IPS-11a (cell line): ENCODE measurements around the gene NR2C1.
"Not testable (repeated sequence)": the region's sequence is repeated elsewhere in the genome, so short reads cannot be mapped to it uniquely, and the experiment has no call there.

Source experiments
- H3K4me3 ChIP-seq: one replicate; pipeline ENCODE4 v1.5.1; 2013; ENCODE audit warnings: low read depth, low read length, control low read depth

NR2C1 gene

DNA sequence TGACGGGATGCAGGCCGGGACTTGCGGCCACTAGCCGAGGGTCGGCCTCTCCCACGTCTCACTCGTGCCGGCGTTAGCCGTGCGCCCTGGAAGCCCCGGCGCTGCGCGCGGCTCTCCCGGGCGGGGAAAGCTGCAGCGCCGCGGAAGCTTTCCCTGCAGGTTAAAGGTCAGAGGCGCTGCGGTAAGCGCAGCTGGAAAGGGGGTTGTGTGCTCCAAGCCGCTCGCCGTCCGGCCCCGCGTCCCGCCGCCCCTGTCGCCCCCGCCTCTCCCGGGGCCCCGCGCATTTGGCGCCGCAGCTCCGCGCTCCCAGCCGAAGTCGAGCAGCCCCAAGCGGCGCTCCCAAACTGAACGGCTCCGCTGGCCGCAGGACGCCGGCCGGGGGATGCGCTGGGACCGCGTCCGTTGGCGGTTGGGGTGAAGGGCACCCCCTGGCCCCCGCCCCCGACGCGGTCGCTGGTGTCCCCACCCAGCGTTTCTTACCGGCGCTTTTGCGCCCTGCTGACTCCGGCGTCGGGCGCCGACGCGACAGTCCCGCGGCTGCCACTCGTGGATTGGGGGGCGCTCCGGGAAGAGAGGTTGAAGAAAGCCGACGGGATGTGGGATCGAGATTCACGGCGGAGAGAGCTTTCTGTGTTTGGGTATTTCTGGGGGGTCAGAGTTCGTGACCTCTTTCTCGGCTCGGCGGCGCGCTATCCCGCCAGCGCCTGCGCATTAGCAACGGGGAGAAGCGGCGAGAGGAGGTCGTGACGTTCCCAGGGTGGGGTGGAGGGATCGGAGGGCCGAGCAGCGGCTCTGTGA is at the start of gene NR2C1:
Gene NR2C1, minus strand, starts transcription at position 719 of the 798 bp plus-strand sequence. CDS start 6,234 bp downstream, outside the sequence.
- H3K4me3 ChIP-seq = peak within 1 kb of the TSS; percentile 90

DNA sequence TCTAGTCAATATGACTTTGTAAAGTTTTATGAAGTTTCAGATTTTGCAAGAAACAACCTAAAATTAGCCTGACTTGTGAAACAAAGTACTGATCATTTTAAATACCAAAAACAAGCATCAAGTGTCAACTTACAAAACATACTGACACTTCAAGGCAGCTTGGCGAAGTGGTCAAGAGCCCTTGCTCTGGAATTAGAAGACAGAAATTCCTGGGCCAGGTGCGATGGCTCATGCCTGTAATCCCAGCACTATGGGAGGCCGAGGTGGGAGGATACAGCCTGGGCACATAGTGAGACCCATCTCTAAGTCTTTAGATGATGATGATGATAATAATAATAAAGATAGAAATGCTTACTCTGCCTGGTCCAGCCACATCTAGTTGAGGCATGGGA is 45.4 kb upstream of the NR2C1 start:
- H3K4me3 ChIP-seq = no peak overlapping the region

DNA sequence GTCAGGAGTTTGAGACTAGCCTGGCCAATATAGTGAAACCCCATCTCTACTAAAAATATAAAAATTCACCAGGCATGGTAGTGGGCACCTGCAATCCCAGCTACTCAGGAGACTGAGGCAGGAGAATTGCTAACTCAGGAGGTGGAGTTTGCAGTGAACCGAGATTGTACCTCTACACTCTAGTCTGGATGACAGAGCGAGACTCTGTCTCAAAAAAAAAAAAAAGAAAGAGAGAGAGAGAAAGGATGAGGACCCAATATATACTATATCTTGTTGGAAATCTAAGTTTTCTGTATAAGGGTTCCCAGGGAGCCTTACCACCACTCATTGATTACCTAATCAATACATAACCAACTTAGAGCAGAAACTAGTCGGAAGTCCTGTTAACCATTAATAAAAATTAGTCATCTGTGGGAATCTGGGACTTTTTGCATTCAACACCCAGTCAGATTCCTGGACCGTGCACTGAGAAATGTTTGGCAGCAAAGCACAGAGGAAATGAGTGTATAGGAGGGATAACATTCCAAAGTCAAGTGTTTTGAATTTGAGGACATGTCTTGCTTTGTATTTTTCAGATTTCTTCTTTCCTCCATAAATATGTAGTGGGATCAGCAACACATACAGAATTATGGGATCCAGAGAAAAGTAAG is 44.8 kb upstream of the NR2C1 start:
- no peak overlapping the region for H3K4me3 ChIP-seq

DNA sequence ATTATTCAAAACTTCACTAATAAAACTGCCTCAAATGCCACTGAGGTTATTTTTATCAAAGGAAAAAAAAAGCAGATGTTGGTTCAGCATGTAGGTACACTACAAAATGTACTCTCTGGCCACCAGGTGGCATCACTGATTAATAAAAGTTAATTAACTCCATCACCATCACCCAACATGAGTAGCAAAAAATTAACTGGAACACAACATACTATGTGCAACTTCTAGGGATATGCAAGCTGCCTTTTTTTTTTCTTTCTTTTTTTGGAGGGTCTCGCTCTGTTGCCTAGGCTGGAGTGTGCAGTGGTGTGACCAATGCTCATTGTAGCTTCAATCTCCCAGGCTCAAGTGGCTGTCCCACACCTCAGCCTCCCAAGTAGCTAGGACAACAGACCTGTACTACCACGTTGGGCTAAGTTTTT is 43.8 kb upstream of the NR2C1 start:
- no peak overlapping the region for H3K4me3 ChIP-seq

DNA sequence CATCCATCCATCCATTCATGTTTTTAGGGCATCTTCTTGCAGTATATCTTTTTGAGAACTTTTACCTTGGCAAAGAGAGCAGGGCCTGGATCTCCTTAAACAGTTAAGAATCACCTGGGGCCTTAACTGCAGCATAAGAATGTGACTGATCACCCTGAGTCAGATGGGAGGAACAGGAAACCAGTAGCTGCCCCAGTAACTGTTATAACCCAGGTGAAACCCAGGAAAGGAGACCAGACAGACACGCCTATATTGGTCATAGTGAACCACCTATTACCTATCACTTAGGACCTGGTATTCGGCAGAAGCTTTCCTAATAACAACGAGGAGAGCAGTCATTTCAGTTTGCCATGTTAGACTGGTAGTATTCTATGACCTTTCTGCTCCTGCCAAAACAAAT is 43.4 kb upstream of the NR2C1 start:
- H3K4me3 ChIP-seq = no peak overlapping the region

DNA sequence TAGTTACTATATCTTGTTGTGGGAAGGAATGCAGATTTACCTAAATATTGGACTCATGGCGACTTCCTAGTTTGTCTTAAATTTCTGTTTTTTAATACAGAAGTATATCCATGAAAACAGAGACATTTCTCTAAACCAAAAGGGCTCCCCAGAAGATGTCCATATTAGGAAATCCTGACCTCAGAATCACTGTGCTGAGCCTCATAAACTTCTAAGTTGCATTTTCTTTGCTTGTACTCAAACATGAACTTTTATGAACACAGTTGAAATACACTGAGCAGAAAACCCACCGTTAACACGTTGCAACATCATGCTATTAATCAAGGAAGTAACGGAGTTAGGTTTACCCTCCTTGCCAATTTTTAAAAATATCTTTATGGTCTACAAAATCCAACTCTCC is 42.9 kb upstream of the NR2C1 start:
- no peak overlapping the region for H3K4me3 ChIP-seq

DNA sequence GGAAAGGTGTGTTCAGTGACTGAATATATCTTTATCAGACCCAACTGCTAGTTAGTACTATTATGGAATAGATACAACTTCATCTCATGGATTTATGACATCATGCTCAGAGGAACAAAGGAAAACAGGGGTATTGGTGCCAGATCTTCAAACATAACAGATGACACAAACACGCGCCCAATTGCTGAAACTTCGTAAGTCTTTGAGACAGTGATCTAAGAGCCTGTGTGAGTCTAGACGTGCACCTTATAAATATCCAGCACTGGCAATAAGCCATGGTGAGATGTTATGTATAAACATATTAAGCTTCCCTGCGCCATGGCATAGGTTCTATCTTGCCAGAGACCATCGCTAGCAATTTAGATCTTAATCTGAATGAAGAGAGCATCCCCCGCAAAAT is 42.2 kb upstream of the NR2C1 start:
- H3K4me3 ChIP-seq = no peak overlapping the region

DNA sequence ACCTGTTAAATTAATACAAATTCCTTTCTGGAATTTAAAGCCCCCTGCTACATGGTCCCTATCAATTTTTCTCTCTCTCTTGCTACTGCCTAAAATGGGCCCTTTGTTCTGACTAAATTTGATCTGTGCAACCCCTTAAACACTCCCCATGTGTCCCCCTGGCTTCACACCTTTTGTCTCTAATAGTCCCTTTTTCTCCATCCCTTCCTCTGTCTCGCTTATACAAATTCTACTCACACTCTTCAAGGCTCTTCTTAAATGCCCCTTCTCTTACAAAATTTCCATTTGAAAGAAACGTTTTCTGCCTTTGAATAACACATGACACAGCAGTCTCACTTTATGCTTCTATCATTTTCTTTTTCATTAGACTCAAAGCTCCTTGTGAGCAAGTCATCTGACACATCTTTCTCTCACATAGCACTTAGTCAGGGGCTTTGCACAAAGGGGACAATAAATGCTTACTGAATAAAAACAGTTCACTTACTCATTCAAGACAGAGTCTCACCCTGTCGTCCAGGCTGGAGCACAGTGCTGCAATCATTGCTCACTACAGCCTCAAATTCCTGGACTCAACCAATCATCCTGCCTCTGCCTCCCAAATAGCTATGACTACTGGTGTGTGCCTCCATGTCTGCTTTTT is 41.5 kb upstream of the NR2C1 start:
- H3K4me3 ChIP-seq = no peak overlapping the region

DNA sequence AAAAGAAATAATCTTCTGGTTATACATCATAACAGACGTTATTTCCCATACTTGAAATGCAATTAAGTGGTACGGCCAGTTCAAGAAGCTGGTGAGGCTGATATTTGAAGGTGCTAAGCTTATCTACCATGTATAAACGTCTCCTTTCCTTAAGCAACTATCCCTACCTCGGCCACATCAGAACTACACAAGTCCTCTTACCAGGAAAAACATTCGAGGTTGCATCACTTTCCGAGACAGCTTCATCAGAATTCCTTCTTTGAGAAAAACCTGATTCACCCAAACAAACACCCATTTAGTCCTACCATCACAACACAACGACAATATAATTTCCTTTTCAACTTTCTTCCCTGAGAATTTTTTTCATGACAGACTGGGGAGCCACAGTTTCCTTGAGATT is 33.9 kb upstream of the NR2C1 start:
- H3K4me3 ChIP-seq = no peak overlapping the region

DNA sequence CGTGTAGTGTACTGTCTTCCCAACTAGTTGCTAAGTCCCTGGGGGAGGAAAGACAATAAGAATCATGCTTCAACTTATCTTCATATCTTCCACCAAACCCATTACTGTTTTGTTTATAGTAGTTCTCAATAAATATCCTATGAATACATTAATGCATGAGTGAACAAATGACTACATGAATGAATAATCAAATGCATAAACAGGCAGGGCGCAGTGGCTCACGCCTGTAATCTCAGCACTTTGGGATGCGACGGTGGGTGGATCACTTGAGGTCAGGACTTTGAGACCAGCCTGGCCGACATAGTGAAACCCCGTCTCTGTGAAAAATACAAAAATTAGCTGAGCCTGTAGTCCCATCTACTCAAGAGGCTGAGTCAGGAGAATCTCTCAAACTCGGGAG is 32.1 kb upstream of the NR2C1 start:
- H3K4me3 ChIP-seq = no peak overlapping the region

DNA sequence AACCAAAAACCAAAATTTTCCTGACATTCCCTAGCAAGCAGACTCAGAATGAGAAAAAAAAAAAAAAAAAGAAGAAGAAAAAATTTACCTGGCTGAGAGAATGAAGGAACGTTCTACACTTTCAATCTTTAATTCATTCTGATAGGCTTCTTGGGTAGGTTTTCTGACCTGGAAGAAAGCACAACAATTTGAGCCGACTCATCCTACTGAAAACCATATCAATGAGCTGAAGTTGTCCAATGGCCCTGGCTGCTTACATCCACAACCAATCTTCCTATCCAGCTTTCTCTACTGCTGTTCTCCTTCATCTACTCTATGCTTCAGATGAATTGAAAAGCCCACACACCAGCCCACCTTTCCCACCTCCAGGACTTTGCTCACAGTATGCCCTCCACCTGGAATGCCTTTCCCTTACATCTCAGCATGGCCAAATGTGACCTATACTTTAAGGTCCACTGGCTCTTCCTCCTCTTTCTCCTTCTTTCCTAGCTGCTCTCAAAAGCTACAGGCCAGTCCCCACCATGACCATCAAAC is 31.6 kb upstream of the NR2C1 start:
- H3K4me3 ChIP-seq = no peak overlapping the region

DNA sequence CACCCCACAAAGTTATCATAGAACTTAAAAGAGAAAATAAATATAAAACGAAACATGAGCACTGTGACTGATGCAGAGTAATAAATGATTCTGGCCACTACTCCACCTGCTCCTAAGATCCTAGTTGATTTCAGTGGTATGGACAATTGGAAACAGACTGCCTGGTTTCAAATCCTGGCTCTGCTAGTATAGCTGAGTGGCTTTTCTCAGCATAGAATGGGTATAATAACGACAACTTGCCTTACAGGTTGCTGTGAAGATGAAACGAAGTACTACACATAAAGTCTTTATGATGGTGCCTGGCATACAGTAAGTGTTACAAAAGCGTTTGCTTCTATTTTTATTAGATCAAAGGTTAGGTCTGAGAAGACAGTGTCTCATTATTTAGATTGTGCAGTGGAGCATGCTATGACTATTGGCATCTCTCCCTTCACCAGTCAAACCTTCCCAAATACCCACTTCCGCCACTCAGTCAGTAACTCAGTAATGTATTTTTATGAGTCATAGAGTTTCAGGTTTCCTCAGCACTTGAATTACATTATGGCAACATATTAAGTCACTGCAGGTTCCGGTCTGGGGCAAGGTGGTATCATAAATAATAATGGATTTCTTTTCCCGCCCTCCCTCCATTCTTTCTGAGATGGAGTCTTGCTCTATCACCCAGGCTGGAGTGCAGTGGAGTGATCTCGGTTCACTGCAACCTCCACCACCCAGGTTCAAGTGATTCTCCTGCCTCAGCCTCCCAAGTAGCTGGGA is 29.7 kb upstream of the NR2C1 start:
- no peak overlapping the region for H3K4me3 ChIP-seq

DNA sequence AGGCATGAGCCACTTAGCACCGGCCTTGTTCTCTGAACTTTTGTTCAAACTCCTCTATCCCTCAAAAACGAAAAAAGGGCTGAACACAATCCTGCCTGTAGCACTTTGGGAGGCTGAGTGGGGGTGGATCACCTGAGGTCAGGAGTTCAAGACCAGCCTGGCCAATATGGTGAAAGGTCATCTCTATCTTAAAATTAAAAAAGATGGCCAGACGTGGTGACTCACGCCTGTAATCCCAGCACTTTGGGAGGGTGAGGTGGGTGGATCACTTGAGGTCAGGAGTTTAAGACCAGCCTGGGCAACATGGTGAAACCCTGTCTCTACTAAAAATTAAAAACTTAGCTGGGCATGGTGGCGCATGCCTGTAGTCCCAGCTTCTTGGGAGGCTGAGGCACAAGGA is 28.5 kb upstream of the NR2C1 start:
- not testable (repeated sequence) for H3K4me3 ChIP-seq

DNA sequence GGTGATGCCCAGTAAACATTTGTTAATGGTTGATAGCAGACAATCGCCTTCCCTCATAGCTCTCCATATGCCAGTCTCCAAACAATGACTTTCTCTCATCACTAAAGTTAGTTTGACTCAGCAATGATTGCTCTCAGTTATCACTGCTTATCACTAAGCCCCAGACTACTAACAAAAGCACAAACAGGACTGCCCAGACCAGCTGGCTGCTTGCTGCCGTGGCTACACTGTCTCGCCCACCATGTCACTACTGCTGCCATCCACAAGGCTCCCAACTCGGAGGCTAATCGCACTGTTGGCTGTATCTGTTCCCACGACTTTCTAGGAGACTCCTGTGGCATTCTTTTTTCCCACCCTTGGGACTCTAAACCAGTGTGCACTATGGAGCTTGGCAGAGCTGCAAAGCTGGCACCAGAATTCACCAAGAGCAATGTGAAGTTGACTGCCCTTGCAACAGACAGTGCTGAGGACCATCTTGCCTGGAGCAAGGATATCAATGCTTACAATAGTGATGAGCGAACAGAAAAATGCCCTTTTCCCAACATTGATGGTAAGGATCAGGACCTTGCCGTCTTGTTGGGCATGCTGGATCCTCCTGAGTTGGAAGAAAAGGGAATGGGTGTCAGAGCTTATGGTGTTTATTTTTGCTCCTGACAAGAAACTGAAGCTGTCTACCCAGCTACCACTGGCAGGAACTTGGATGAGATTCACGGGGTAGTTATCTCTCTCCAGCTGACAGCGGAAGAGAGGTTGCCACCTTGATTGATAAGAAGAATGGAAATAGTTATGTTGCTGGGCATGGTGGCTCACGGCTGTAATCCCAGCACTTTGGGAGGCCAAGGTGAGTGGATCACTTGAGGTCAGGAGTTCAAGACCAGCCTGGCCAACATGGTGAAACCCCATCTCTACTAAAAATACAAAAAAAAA is 27.1 kb upstream of the NR2C1 start:
- no peak overlapping the region for H3K4me3 ChIP-seq

DNA sequence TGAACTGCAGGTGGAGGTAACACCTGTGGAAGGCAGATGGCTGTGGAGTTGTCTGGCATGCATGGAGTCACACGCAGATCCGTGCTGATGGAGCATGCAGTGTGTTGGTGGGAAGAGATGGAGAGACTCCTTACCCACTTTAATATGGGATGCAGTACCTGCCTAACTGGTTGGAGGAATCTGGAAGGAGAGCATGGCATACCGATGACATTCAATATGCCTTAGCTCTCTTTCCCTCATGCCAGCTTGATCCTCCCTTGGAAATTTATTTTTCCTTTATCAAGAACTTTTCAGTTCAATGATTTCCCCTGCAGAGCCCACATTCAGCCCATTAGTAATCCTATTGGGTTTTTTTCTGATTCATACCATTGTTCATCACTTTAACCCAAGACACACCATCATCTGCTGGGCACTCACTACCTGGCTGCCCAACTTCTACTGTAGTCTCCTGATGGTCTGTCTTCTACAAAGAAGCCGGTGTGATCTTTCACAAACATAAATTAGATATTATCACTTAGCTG is 25.9 kb upstream of the NR2C1 start:
- no peak overlapping the region for H3K4me3 ChIP-seq

DNA sequence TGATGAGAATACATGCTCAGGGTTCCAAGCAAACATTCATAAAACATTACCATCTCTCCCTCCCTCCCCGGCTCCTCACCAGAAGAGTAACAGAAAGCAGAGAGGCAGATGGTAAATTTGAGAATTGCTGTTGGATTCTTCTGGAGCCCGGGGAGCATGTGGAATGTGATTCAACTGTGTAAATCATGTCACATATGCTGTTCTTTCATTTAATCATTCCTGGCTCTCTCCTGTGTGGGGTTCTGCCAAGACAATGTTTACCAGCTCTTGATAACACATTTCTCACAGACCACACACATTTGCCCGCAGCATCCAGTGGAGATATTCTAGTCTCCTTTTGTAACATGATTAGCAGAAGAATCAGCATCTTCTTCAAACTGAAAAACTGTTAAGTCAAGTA is 23.4 kb upstream of the NR2C1 start:
- H3K4me3 ChIP-seq = no peak overlapping the region

DNA sequence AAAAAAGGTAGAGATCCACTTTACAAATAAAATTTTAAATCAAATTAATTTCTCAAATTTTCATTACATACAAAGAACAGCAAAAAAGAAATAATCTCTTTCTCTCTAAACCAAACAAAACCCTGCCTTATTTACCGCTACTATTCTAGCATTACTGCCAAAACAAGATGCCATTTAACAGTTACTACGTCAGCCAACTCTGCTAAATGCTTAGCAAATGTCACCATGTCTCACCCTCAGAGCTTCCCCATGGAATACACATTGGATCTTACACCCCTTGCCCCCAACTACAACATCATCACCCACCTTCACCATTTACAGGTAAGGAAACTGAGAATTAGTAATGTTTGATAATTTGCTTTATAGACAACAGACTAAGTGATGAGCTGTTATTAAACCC is 23.0 kb upstream of the NR2C1 start:
- no peak overlapping the region for H3K4me3 ChIP-seq

DNA sequence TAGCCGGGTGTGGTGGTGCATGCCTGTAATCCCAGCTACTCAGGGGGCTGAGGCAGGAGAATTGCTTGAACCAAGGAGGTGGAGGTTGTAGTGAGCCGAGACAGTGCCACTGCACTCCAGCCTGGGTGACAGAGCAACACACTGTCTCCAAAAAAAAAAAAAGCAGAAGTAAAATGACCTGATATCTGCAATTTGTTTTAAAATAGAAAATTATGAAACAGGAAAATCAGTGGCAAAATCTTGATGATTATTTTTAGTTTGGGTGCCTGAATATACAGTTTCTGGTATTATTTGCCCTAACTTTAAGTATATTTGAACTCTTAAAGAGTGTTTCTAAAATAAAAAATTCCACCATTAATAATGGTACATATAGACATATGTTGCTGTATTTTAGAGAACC is 22.4 kb upstream of the NR2C1 start:
- not testable (repeated sequence) for H3K4me3 ChIP-seq

DNA sequence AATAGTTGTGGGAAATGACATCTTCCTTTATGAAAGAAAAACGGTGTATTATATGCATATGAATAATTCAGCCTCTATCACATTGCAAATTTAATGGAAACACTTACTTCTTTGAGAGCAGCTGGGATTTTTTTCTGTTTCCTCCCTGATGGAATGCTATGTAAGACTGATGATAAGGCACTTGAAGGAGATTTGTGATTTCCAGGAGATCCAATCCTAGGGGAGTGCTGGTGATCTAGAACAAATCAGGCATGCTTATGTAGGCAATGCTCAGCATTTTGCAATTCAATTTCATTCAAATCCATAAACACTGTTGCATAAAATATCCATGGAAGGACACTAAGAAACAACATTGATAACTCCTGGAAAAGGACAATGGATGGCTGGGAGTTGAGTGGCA is 16.0 kb upstream of the NR2C1 start:
- H3K4me3 ChIP-seq = no peak overlapping the region

DNA sequence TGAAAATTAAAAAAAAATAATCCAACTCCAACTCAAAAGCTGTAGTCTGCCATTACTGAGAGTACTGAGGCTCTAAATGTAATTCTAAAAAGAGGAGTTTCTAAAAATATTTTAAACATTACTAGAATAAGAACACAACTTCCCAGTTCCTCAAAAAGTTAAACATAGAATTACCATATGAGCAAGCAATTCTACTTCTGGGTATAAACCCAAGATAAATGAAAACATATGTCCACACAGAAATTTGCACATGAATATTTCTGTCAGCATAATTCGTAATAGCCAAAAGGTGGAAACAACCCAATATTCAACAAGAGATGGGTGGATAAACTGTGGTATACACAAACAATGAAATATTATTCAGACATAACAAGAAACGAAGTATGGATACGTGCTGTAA is 15.0 kb upstream of the NR2C1 start:
- no peak overlapping the region for H3K4me3 ChIP-seq
